Pancreas (tissue), 10 donors: ENCODE data around the gene LMX1A. TPM values are rescaled to one million over a fixed set of nuclear protein-coding genes. Genes with fewer than 3 reads are reported as not detected.

Experiments used
- ATAC-seq, 4 donors: fragments of 200-7000 bp; cut with Tn5 transposase; one replicate each; pipeline versions ENCODE4 v1.8.0 to v1.9.1; 2020; ENCODE audit warnings: mild to moderate bottlenecking in 4 of 4, moderate library complexity in 4 of 4
- DNase-seq, 6 donors: peaks; one replicate each; pipeline ENCODE4 v3.0.0-alpha.2; 2020
- FAIRE-seq: peaks from 2 replicates; lab custom pipeline; 2012; peaks lifted over from hg19 to GRCh38; lab: Jason Lieb, UNC
- H3K27ac ChIP-seq, 4 donors: fragments of 200-600 bp; sonication (generic); 1 replicate in 3 of 4; 2 replicates in 1 of 4; pipeline versions ENCODE4 v1.5.0 to v1.8.0; 2020
- H3K27me3 ChIP-seq, 4 donors: fragments of 200-600 bp; one replicate each; pipeline ENCODE4 v1.8.0; 2021
- H3K36me3 ChIP-seq, 3 donors: fragments of 200-600 bp; sonication (generic) in 1 of 3; one replicate each; pipeline versions ENCODE4 v1.5.0 to v1.8.0; 2020 to 2021
- H3K4me1 ChIP-seq, 3 donors: fragments of 200-600 bp; one replicate each; pipeline ENCODE4 v1.8.0; 2021
- H3K4me3 ChIP-seq, 4 donors: fragments of 200-600 bp; sonication (generic) in 2 of 4; one replicate each; pipeline versions ENCODE4 v1.5.0 to v1.8.0; 2020 to 2021
- H3K9me3 ChIP-seq, 4 donors: fragments of 200-600 bp; one replicate each; pipeline ENCODE4 v1.8.0; 2021
- WGBS, 2 donors: extraction: QIAGEN DNeasy Blood & Tissue Kit; methylation state at CpG; one replicate each; pipeline ENCODE4 v1.1.7; 2013; 5-methylcytosine and 5-hydroxymethylcytosine counted together
- intact Hi-C, 3 donors: fragments of 100-400 bp; cut with DNase I; formaldehyde crosslinking; loops; one replicate each; pipeline versions ENCODE4 v1.11.1 to v1.14.2; 2022
- polyA plus RNA-seq, 2 donors: library from polyadenylated mRNA; stranded (reverse); fragments of 200-250 nt; gene quantifications; one replicate each; pipeline ENCODE4 v1.2.3, GENCODE V29; 2013
- total RNA-seq, 6 donors: library from RNA; stranded (reverse); fragmentation: NEBNext Ultra II Directional in 4 of 6; extraction: Animal tissue kit (Norgen Biotek cat#: 25700) in 4 of 6; gene quantifications; one replicate each; pipeline versions ENCODE4 v1.2.1 to v1.2.4, GENCODE V29; 2021 to 2023
- TF ChIP-seq, protein P1 (sequence below), 4 donors: fragments of 200-600 bp; sonication (generic) in 3 of 4; IDR thresholded peaks; one replicate each; pipeline versions ENCODE4 v1.5.0 to v1.8.0; 2021; ENCODE audit warnings: antibody characterized with exemption in 4 of 4
- donor health status: healthy with polysubstance abuse.
- donor health status: DM: no; HTN: no; CAD: no; lungs with moderate emphysema.
- donor health status: DM: no; HTN: no; CAD: no.
- donor health status: control.
- donor health status: control.
- donor health status: Bipolar disorder and iron deficiency.
- donor health status: DM: yes; HTN: yes; CAD: no.
- donor health status: DM: no; HTN: no; CAD: no.
- donor health status: DM: no; HTN: no; CAD: no.
- donor health status: DM: yes; HTN: yes; CAD: no.

Gene LMX1A
- total and polyA plus RNA-seq, 8 donors = 0.11 TPM; not detected in 7

GRCh38 chr1:165248969-165249571, 107.4 kb downstream of the LMX1A start:
- no peaks in the 10 kb centered on the region for H3K36me3 ChIP-seq
- H3K27ac ChIP-seq = no peak overlapping the region
- no peaks in the 10 kb centered on the region for H3K9me3 ChIP-seq
- FAIRE-seq = no peak
- intact Hi-C loops = no loop called here
- 74 to 77% methylated on average over 5 of the region's 5 CpGs for WGBS, 2 donors
- no peaks in the 10 kb centered on the region for H3K4me1 ChIP-seq
- no peaks in the 10 kb centered on the region for H3K27me3 ChIP-seq
- no peak for ATAC-seq
- no peak for DNase-seq
- no peak overlapping the region for H3K4me3 ChIP-seq
- TF ChIP-seq, protein P1, sequence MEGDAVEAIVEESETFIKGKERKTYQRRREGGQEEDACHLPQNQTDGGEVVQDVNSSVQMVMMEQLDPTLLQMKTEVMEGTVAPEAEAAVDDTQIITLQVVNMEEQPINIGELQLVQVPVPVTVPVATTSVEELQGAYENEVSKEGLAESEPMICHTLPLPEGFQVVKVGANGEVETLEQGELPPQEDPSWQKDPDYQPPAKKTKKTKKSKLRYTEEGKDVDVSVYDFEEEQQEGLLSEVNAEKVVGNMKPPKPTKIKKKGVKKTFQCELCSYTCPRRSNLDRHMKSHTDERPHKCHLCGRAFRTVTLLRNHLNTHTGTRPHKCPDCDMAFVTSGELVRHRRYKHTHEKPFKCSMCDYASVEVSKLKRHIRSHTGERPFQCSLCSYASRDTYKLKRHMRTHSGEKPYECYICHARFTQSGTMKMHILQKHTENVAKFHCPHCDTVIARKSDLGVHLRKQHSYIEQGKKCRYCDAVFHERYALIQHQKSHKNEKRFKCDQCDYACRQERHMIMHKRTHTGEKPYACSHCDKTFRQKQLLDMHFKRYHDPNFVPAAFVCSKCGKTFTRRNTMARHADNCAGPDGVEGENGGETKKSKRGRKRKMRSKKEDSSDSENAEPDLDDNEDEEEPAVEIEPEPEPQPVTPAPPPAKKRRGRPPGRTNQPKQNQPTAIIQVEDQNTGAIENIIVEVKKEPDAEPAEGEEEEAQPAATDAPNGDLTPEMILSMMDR (IDR thresholded peaks at IDR 0.05) = no peak

DNA sequence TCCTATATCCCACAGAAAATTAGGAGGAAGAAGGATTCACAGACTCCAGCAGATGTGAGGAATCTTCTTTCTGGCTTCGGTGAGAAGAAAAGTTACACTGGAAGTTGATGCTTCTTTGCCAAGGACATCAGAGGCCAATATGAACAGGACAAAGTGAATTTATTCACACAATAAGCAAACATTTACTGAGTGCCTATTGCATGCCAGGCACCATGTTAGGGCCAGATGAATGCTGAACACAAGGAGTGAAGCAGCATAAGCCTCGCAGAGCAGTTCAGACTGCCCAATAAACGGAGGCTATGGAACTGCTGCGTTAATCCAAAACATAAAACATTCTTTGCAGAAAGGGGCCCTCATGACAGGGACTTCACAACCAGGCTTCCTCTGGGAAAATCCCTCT, 114.6 kb downstream of the LMX1A start:
- intact Hi-C loops = no loop called here
- H3K9me3 ChIP-seq = no peaks in the 10 kb centered on the region
- no peaks in the 10 kb centered on the region for H3K4me1 ChIP-seq
- FAIRE-seq = no peak
- H3K36me3 ChIP-seq = no peaks in the 10 kb centered on the region
- TF ChIP-seq, protein P1 (IDR thresholded peaks at IDR 0.05) = no peak
- H3K27ac ChIP-seq = no peak overlapping the region
- no peak for DNase-seq
- no peak overlapping the region for H3K4me3 ChIP-seq
- 72 to 89% methylated on average over 4 of the region's 4 CpGs for WGBS, 2 donors
- no peak for ATAC-seq
- no peaks in the 10 kb centered on the region for H3K27me3 ChIP-seq

DNA sequence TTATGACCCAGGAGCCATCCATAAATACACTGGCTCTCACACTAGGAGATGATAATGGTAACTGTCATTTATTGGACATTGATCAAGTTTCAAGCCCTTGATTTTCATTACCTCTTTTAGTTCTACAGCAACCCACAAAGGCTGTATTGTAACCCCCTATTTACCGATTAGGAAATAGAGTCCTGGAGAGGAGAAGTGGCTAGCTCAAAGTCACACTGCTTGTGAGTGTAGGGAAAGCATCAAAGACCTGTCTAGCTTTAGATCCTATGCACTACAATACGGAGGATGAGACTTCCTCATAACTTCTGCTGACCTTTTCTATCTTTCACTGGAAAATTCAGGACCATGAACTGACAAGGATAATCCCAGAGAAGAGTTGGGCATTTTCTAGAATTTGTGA, 115.2 kb downstream of the LMX1A start:
- Histone ChIP-seq H3K36me3 (no peaks in the 10 kb centered on the region), H3K4me1 (no peaks in the 10 kb centered on the region), H3K9me3 (no peaks in the 10 kb centered on the region), H3K4me3 (no peak overlapping the region), H3K27ac (no peak overlapping the region), H3K27me3 (no peaks in the 10 kb centered on the region)
- DNase-seq (no peak), FAIRE-seq (no peak), ATAC-seq (no peak)
- WGBS, 2 donors = 66 to 81% methylated on average over 2 of the region's 2 CpGs
- TF ChIP-seq, protein P1 (IDR thresholded peaks at IDR 0.05) = no peak
- intact Hi-C loops = no loop called here

GRCh38 chr1:165240492-165240891, 116.0 kb downstream of the LMX1A start:
- ATAC-seq (no peak), FAIRE-seq (no peak), DNase-seq (no peak)
- intact Hi-C loops = no loop called here
- TF ChIP-seq, protein P1 (IDR thresholded peaks at IDR 0.05) = no peak
- H3K27ac ChIP-seq = no peak overlapping the region
- H3K4me1 ChIP-seq = no peaks in the 10 kb centered on the region
- H3K36me3 ChIP-seq = no peaks in the 10 kb centered on the region
- H3K27me3 ChIP-seq = no peaks in the 10 kb centered on the region
- WGBS, 2 donors = 40 to 64% methylated on average over 4 of the region's 4 CpGs
- no peak overlapping the region for H3K4me3 ChIP-seq
- H3K9me3 ChIP-seq = no peaks in the 10 kb centered on the region

- FAIRE-seq = no peak
- Histone ChIP-seq H3K4me1 (peaks cover 0 to 4% (median 0%) of the 10 kb centered on the region in 3 donors), H3K27ac (no peak overlapping the region), H3K27me3 (no peaks in the 10 kb centered on the region), H3K9me3 (no peaks in the 10 kb centered on the region), H3K4me3 (no peak overlapping the region), H3K36me3 (no peaks in the 10 kb centered on the region)
- intact Hi-C loops = no loop called here
- TF ChIP-seq, protein P1 (IDR thresholded peaks at IDR 0.05) = no peak
- DNase-seq = no peak
- WGBS, 2 donors = 42 to 49% methylated on average over 2 of the region's 2 CpGs
- ATAC-seq = no peak
Observed at GRCh38 chr1:165239873-165240272, 116.6 kb downstream of the LMX1A start.
